NB4 (cell line): Measurements from ENCODE around the gene ROR2.

ENCODE experiments used
- MAX ChIP-seq: IDR thresholded peaks from 2 replicates; pipeline ENCODE4 v1.6.1; 2011; ENCODE audit warnings: low read depth, low read length
- POLR2A ChIP-seq: IDR thresholded peaks from 2 replicates; pipeline ENCODE4 v1.6.1; 2011; ENCODE audit warnings: mild to moderate bottlenecking; ENCODE audit not compliant: insufficient read length; ENCODE audit errors: extremely low read depth
- TF ChIP-seq, protein P1 (sequence below): IDR thresholded peaks from one replicate; pipeline ENCODE4 v1.5.1; 2012; ENCODE audit warnings: low read depth, low read length

GRCh38 chr9:91644433-91644832 is 305.6 kb downstream of the ROR2 start:
- no peak for TF ChIP-seq POLR2A
- TF ChIP-seq, protein P1, sequence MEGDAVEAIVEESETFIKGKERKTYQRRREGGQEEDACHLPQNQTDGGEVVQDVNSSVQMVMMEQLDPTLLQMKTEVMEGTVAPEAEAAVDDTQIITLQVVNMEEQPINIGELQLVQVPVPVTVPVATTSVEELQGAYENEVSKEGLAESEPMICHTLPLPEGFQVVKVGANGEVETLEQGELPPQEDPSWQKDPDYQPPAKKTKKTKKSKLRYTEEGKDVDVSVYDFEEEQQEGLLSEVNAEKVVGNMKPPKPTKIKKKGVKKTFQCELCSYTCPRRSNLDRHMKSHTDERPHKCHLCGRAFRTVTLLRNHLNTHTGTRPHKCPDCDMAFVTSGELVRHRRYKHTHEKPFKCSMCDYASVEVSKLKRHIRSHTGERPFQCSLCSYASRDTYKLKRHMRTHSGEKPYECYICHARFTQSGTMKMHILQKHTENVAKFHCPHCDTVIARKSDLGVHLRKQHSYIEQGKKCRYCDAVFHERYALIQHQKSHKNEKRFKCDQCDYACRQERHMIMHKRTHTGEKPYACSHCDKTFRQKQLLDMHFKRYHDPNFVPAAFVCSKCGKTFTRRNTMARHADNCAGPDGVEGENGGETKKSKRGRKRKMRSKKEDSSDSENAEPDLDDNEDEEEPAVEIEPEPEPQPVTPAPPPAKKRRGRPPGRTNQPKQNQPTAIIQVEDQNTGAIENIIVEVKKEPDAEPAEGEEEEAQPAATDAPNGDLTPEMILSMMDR = no peak
- no peak for TF ChIP-seq MAX
